Activated T-helper 2 cell treated with anti-CD3 and anti-CD28 coated beads, Interferon-gamma antibody, Interleukin-2, Interleukin-4, amounts not matched to agents 10 μg/mL and 5 μg/mL and 100 μg/mL, durations not matched to agents 14 hours and 24 hours and 36 hours (primary cell): ENCODE results near the gene FTCDNL1. TPM values are rescaled to one million over a fixed set of nuclear protein-coding genes. Genes with fewer than 3 reads are reported as not detected.

ENCODE experiments used
- DNase-seq: peaks from one replicate; pipeline ENCODE4 v3.0.0; 2021; ENCODE audit warnings: low spot score
- H3K27ac Mint-ChIP-seq: one replicate; pipeline ENCODE4 v1.8.0; 2021; ENCODE audit warnings: mixed read lengths
- H3K27me3 Mint-ChIP-seq: one replicate; pipeline ENCODE4 v1.8.0; 2021; ENCODE audit warnings: low read depth, mixed read lengths
- H3K36me3 Mint-ChIP-seq: one replicate; pipeline ENCODE4 v1.8.0; 2021; ENCODE audit warnings: low read depth, mixed read lengths
- H3K4me1 Mint-ChIP-seq: one replicate; pipeline ENCODE4 v1.8.0; 2021; ENCODE audit warnings: low read depth, mixed read lengths
- H3K4me3 Mint-ChIP-seq: one replicate; pipeline ENCODE4 v1.8.0; 2021; ENCODE audit warnings: low read depth, mild to moderate bottlenecking, moderate library complexity, mixed read lengths
- H3K9me3 Mint-ChIP-seq: one replicate; pipeline ENCODE4 v1.8.0; 2021; ENCODE audit warnings: mixed read lengths
- intact Hi-C: fragments of 100-400 bp; cut with micrococcal nuclease; formaldehyde crosslinking; loops from one replicate; pipeline ENCODE4 v1.15.1; 2023
- total RNA-seq: library from RNA; stranded (reverse); gene quantifications from 2 replicates; pipeline ENCODE4 v1.2.3, GENCODE V29; 2022

The FTCDNL1 gene
- total RNA-seq, 1 donor from 2014 or later: 1.7 TPM

- peaks cover 5% of the 10 kb centered on the region for H3K4me1 Mint-ChIP-seq
- H3K27me3 Mint-ChIP-seq: peaks cover 17% of the 10 kb centered on the region
- H3K4me3 Mint-ChIP-seq: no peak overlapping the region
- no peaks in the 10 kb centered on the region for H3K36me3 Mint-ChIP-seq
- H3K27ac Mint-ChIP-seq: no peak overlapping the region
- no peak for DNase-seq
- no peaks in the 10 kb centered on the region for H3K9me3 Mint-ChIP-seq
- intact Hi-C loops: no loop called here
Observed at GRCh38 chr2:199742884-199743283, 108.1 kb downstream of the FTCDNL1 start.

DNA sequence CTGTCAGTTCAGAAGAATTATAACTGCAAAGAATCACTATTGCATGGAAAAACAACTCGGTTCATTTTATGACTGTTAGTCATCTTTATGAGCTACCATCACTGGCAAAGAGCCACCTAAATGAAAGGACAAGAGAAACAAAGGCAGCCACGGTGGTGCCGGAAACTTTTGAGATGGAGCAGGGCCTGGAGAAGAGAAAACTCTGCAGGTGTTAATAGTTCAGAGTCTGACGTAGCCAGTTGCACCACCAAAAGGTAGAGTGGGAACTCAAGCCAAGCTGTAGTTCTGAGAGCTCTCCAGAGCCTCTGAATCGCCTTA, 110.9 kb downstream of the FTCDNL1 start:
- Mint-ChIP-seq H3K27me3 (peaks cover 22% of the 10 kb centered on the region), H3K9me3 (no peaks in the 10 kb centered on the region), H3K27ac (no peak overlapping the region), H3K4me1 (peaks cover 5% of the 10 kb centered on the region), H3K36me3 (no peaks in the 10 kb centered on the region), H3K4me3 (no peak overlapping the region)
- intact Hi-C loops: loop anchor here (1.0 kb wide), 1 partner anchor 36 kb away; no protein-coding TSS in a partner anchor
- DNase-seq: no peak

DNA sequence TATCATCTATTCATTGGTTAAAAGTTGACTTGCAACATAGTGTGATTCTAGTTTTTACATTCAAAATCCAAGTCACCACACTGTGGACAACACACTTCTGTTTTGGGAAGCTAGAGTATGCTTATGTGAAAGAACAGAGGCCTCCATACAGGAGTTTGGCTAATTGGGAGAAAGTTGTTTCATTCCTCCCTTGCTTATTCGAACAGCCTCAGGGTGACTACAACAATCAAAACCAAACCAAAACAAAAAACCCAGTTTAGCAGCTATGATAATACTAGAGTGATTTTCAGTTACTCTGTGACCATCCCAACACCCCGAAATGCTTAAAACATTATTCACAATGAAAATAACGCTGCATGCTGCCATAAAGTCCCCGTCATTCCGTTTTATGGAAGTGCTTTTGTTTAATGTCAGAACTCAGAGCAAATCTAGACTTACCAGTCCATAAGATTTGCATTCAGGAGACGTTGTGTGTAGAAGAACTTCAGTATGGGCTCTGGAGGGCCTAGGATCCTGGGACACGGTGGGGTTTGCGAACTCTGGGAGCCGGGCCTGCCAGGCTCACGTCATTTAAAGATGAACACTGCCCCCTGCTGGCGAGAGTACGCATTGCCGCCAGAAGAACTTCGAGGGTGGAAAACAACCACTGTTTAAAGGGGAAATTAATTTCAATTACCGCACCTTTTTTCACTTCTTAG, 111.4 kb downstream of the FTCDNL1 start:
- Mint-ChIP-seq H3K36me3 (no peaks in the 10 kb centered on the region), H3K4me1 (peaks cover 5% of the 10 kb centered on the region), H3K27ac (no peak overlapping the region), H3K9me3 (no peaks in the 10 kb centered on the region), H3K27me3 (peaks cover 22% of the 10 kb centered on the region), H3K4me3 (no peak overlapping the region)
- intact Hi-C loops: loop anchor here (1.0 to 2.0 kb wide), 2 partner anchors 35 to 137 kb away; no protein-coding TSS in a partner anchor
- DNase-seq: peak; percentile 38

- Mint-ChIP-seq H3K27me3 (peaks cover 24% of the 10 kb centered on the region), H3K36me3 (no peaks in the 10 kb centered on the region), H3K4me3 (no peak overlapping the region), H3K4me1 (peaks cover 5% of the 10 kb centered on the region), H3K27ac (no peak overlapping the region), H3K9me3 (no peaks in the 10 kb centered on the region)
- no peak for DNase-seq
- intact Hi-C loops: loop anchor here (2.0 kb wide), 1 partner anchor 136 kb away; no protein-coding TSS in a partner anchor
Observed at GRCh38 chr2:199738727-199739412, 112.1 kb downstream of the FTCDNL1 start.

DNA sequence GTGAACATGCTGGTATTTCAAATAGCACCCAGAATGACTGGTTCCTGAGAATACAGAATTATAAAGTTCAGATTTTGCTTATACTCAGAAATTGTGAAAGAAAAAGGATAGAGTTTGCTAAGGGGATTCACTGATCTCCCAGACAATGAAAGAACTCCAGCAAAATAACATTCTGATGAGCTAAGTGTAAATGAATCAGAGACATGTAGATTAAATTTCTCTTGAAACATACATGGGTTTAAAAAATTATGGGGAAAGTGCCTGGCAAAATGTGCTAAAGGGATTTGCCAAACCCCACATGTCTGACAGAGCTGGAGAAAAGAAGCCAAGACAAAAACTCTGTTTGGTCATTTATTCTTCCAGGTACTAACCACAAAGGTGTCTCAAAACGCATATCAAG, 116.3 kb downstream of the FTCDNL1 start:
- Mint-ChIP-seq H3K27me3 (peaks cover 24% of the 10 kb centered on the region), H3K4me1 (peaks cover under 1% of the 10 kb centered on the region), H3K27ac (no peak overlapping the region), H3K9me3 (no peaks in the 10 kb centered on the region), H3K4me3 (no peak overlapping the region), H3K36me3 (no peaks in the 10 kb centered on the region)
- no peak for DNase-seq
- intact Hi-C loops: no loop called here

DNA sequence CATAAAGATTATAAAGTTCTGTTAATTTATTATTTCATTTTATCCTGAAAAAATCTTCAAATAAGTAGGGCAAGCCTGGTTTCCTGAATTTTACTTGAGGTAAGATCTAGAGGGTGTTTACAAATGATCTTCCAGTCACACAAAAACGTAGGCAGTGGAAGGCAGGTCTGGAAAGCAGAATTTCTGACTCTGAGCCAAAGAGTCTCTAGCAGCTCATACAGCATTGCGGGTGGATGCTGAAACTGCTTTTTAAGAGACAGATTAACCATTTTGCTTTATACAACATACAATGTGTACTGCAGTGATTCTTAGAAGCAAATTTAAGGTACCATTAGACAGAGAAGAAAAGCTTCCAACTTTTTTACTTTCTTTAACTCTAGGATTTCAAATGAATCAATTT, 117.0 kb downstream of the FTCDNL1 start:
- H3K4me1 Mint-ChIP-seq: no peaks in the 10 kb centered on the region
- H3K27ac Mint-ChIP-seq: no peak overlapping the region
- DNase-seq: no peak
- H3K9me3 Mint-ChIP-seq: no peaks in the 10 kb centered on the region
- intact Hi-C loops: no loop called here
- H3K27me3 Mint-ChIP-seq: peaks cover 21% of the 10 kb centered on the region
- H3K36me3 Mint-ChIP-seq: no peaks in the 10 kb centered on the region
- no peak overlapping the region for H3K4me3 Mint-ChIP-seq

GRCh38 chr2:199727801-199728200, 123.2 kb downstream of the FTCDNL1 start:
- DNase-seq: no peak
- intact Hi-C loops: no loop called here
- Mint-ChIP-seq H3K36me3 (no peaks in the 10 kb centered on the region), H3K4me1 (no peaks in the 10 kb centered on the region), H3K27ac (no peak overlapping the region), H3K9me3 (no peaks in the 10 kb centered on the region), H3K27me3 (peaks cover 20% of the 10 kb centered on the region), H3K4me3 (no peak overlapping the region)

GRCh38 chr2:199727306-199727705, 123.7 kb downstream of the FTCDNL1 start:
- Mint-ChIP-seq H3K4me1 (no peaks in the 10 kb centered on the region), H3K27me3 (peaks cover 22% of the 10 kb centered on the region), H3K4me3 (no peak overlapping the region), H3K9me3 (no peaks in the 10 kb centered on the region), H3K36me3 (no peaks in the 10 kb centered on the region), H3K27ac (no peak overlapping the region)
- intact Hi-C loops: no loop called here
- DNase-seq: no peak

DNA sequence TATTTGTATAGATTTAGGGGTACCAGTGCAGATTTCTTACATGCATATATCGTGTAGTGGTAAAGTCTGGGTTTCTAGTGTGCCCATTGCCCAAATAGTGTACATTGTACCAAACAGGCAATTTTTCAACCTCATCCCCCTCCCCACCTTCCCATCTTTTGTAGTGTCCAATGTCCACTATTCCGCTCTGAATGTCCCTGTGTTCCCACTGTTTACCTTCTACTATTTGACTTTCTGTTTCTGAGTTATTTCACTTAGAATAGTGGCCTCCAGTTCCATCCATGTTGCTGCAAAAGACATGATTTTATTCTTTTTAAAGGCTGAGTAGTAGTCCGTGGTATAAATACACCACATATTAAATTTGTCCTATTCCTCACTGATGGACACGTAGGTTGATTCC, 132.9 kb downstream of the FTCDNL1 start:
- Mint-ChIP-seq H3K27ac (no peak overlapping the region), H3K4me1 (no peaks in the 10 kb centered on the region), H3K27me3 (peaks cover 5% of the 10 kb centered on the region), H3K36me3 (no peaks in the 10 kb centered on the region), H3K9me3 (no peaks in the 10 kb centered on the region), H3K4me3 (no peak overlapping the region)
- no peak for DNase-seq
- intact Hi-C loops: no loop called here

DNA sequence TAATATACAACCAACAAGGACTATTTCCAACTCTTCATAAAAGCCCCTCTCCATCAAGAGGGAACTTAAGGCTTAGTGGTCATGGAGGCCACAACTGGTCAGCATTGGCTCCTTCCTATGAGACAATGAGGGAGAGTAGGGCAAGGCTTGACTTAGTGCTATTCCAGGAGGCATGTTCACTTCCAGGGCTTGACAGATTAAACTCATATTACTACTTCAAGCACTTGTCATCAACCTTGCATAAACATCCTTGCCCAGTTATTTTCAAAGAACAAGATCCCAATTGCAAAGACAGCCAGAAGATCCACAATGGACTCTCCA, 133.4 kb downstream of the FTCDNL1 start:
- H3K27me3 Mint-ChIP-seq: peaks cover 5% of the 10 kb centered on the region
- no peak for DNase-seq
- intact Hi-C loops: no loop called here

GRCh38 chr2:199716807-199717586, 134.0 kb downstream of the FTCDNL1 start:
- H3K27ac Mint-ChIP-seq: no peak overlapping the region
- H3K4me1 Mint-ChIP-seq: no peaks in the 10 kb centered on the region
- peaks cover 6% of the 10 kb centered on the region for H3K27me3 Mint-ChIP-seq
- no peaks in the 10 kb centered on the region for H3K36me3 Mint-ChIP-seq
- no peak overlapping the region for H3K4me3 Mint-ChIP-seq
- no peak for DNase-seq
- H3K9me3 Mint-ChIP-seq: no peaks in the 10 kb centered on the region
- intact Hi-C loops: no loop called here

More for the DNA sequence above, 133.4 kb downstream of the FTCDNL1 start:
- no peak overlapping the region for H3K4me3 Mint-ChIP-seq
- no peak overlapping the region for H3K27ac Mint-ChIP-seq
- no peaks in the 10 kb centered on the region for H3K9me3 Mint-ChIP-seq
- H3K36me3 Mint-ChIP-seq: no peaks in the 10 kb centered on the region
- no peaks in the 10 kb centered on the region for H3K4me1 Mint-ChIP-seq

DNA sequence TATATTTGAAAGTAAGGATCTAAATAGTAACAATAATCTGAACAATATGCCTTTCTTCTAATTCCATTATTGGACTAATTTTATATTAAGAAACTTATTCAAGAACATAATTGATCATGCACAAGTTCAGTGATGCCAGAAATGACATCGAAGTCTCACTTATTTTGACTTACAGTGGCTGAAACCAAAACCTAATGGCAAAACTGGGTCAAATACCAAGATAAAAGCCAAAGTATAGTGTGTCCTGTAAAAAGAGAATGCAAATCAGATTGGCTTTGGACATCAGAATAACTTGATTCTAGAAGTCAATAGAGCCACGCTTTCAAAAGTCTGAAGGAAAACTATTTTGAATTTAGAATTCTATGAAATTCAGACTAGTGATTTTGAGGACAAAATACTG, 137.2 kb downstream of the FTCDNL1 start:
- H3K4me3 Mint-ChIP-seq: no peak overlapping the region
- intact Hi-C loops: no loop called here

DNA sequence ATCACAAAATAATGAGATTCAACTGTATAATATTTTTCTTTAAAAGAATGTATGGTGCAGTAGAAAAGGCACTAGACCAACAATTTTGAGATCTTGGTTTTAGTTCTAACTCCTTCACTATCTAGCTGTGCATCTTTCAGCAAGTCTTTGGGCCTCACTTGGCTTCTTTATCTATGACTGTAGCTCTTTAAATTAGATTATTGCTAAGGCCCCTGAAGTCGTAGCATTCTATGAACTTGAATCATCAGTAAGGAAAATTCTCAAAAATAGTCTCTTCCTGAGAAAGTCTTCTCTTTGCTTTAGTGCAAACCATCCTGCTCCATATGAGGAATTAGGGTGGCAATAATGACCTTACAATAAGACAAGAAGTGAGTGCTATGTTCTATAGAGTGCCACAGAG, 140.4 kb downstream of the FTCDNL1 start:
- DNase-seq: no peak
- Mint-ChIP-seq H3K27ac (no peak overlapping the region), H3K36me3 (no peaks in the 10 kb centered on the region), H3K9me3 (peaks cover 10% of the 10 kb centered on the region), H3K4me3 (no peak overlapping the region), H3K27me3 (peaks cover 13% of the 10 kb centered on the region), H3K4me1 (peaks cover 2% of the 10 kb centered on the region)
- intact Hi-C loops: no loop called here

More for the DNA sequence above, 137.2 kb downstream of the FTCDNL1 start:
- H3K4me1 Mint-ChIP-seq: no peaks in the 10 kb centered on the region
- no peak for DNase-seq
- H3K36me3 Mint-ChIP-seq: no peaks in the 10 kb centered on the region
- H3K9me3 Mint-ChIP-seq: no peaks in the 10 kb centered on the region
- no peak overlapping the region for H3K27ac Mint-ChIP-seq
- peaks cover 13% of the 10 kb centered on the region for H3K27me3 Mint-ChIP-seq
